Pancreas (tissue), 10 donors: ENCODE results near the gene SMOC2. TPM values are rescaled to one million over a fixed set of nuclear protein-coding genes. Genes with fewer than 3 reads are reported as not detected.

ENCODE experiments used
- ATAC-seq, 4 donors: fragments of 200-7000 bp; cut with Tn5 transposase; one replicate each; pipeline versions ENCODE4 v1.8.0 to v1.9.1; 2020; ENCODE audit warnings: mild to moderate bottlenecking in 4 of 4, moderate library complexity in 4 of 4
- DNase-seq, 6 donors: peaks; one replicate each; pipeline ENCODE4 v3.0.0-alpha.2; 2020
- FAIRE-seq: peaks from 2 replicates; lab custom pipeline; 2012; peaks lifted over from hg19 to GRCh38; lab: Jason Lieb, UNC
- H3K27ac ChIP-seq, 4 donors: fragments of 200-600 bp; sonication (generic); 1 replicate in 3 of 4; 2 replicates in 1 of 4; pipeline versions ENCODE4 v1.5.0 to v1.8.0; 2020
- H3K27me3 ChIP-seq, 4 donors: fragments of 200-600 bp; one replicate each; pipeline ENCODE4 v1.8.0; 2021
- H3K36me3 ChIP-seq, 3 donors: fragments of 200-600 bp; sonication (generic) in 1 of 3; one replicate each; pipeline versions ENCODE4 v1.5.0 to v1.8.0; 2020 to 2021
- H3K4me1 ChIP-seq, 3 donors: fragments of 200-600 bp; one replicate each; pipeline ENCODE4 v1.8.0; 2021
- H3K4me3 ChIP-seq, 4 donors: fragments of 200-600 bp; sonication (generic) in 2 of 4; one replicate each; pipeline versions ENCODE4 v1.5.0 to v1.8.0; 2020 to 2021
- H3K9me3 ChIP-seq, 4 donors: fragments of 200-600 bp; one replicate each; pipeline ENCODE4 v1.8.0; 2021
- CTCF ChIP-seq, 4 donors: fragments of 200-600 bp; sonication (generic) in 3 of 4; IDR thresholded peaks; one replicate each; pipeline versions ENCODE4 v1.5.0 to v1.8.0; 2021; ENCODE audit warnings: antibody characterized with exemption in 4 of 4
- WGBS, 2 donors: extraction: QIAGEN DNeasy Blood & Tissue Kit; methylation state at CpG; one replicate each; pipeline ENCODE4 v1.1.7; 2013; 5-methylcytosine and 5-hydroxymethylcytosine counted together
- intact Hi-C, 3 donors: fragments of 100-400 bp; cut with DNase I; formaldehyde crosslinking; loops; one replicate each; pipeline versions ENCODE4 v1.11.1 to v1.14.2; 2022
- polyA plus RNA-seq, 2 donors: library from polyadenylated mRNA; stranded (reverse); fragments of 200-250 nt; gene quantifications; one replicate each; pipeline ENCODE4 v1.2.3, GENCODE V29; 2013
- total RNA-seq, 6 donors: library from RNA; stranded (reverse); fragmentation: NEBNext Ultra II Directional in 4 of 6; extraction: Animal tissue kit (Norgen Biotek cat#: 25700) in 4 of 6; gene quantifications; one replicate each; pipeline versions ENCODE4 v1.2.1 to v1.2.4, GENCODE V29; 2021 to 2023
- donor health status: healthy with polysubstance abuse.
- donor health status: DM: no; HTN: no; CAD: no; lungs with moderate emphysema.
- donor health status: DM: no; HTN: no; CAD: no.
- donor health status: control.
- donor health status: control.
- donor health status: Bipolar disorder and iron deficiency.
- donor health status: DM: yes; HTN: yes; CAD: no.
- donor health status: DM: no; HTN: no; CAD: no.
- donor health status: DM: no; HTN: no; CAD: no.
- donor health status: DM: yes; HTN: yes; CAD: no.

Gene SMOC2
- total and polyA plus RNA-seq, 8 donors = 2.5 to 18.4 (median 6.5) TPM

GRCh38 chr6:168637834-168638233 lies 196.8 kb downstream of the SMOC2 start:
- no peak for DNase-seq
- Histone ChIP-seq H3K9me3 (no peaks in the 10 kb centered on the region), H3K27ac (no peak overlapping the region), H3K4me1 (no peaks in the 10 kb centered on the region), H3K27me3 (no peaks in the 10 kb centered on the region), H3K4me3 (no peak overlapping the region), H3K36me3 (no peaks in the 10 kb centered on the region)
- no peak for ATAC-seq
- intact Hi-C loops = no loop called here
- 80 to 83% methylated on average over 10 of the region's 10 CpGs for WGBS, 2 donors
- no peak for FAIRE-seq
- TF ChIP-seq CTCF (IDR thresholded peaks at IDR 0.05) = no peak

GRCh38 chr6:168638468-168639271 lies 197.7 kb downstream of the SMOC2 start:
- ATAC-seq = no peak
- WGBS, 2 donors = 57 to 62% methylated on average over 22 of the region's 22 CpGs
- DNase-seq = no peak

DNA sequence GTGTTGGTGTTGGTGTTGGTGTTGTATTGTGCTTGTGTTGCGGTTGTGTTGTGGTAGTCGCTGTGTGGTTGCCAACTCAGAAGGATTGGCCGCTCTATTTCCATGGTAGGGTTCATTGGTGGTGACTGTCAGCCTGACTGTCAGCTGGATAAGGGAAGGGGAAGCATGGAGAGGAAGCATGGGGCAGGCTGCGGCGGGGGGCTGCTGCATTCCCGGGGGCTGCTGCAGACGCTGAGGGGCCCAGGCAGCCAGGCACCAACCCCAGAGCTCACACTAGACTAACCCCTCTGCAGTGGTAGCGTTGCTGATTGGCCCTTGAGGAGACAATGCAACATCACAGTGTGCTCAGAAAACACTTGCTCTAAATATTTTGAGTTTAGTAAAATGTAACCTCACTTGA lies 199.2 kb downstream of the SMOC2 start:
- no peaks in the 10 kb centered on the region for H3K27me3 ChIP-seq
- TF ChIP-seq CTCF (IDR thresholded peaks at IDR 0.05) = no peak
- 90% methylated on average over 8 of the region's 8 CpGs for WGBS, 2 donors
- no peak for FAIRE-seq
- intact Hi-C loops = no loop called here
- no peak for DNase-seq
- ATAC-seq = no peak
- no peak overlapping the region for H3K4me3 ChIP-seq
- no peaks in the 10 kb centered on the region for H3K36me3 ChIP-seq
- no peaks in the 10 kb centered on the region for H3K9me3 ChIP-seq
- H3K4me1 ChIP-seq = no peaks in the 10 kb centered on the region
- no peak overlapping the region for H3K27ac ChIP-seq

More at GRCh38 chr6:168638468-168639271, 197.7 kb downstream of the SMOC2 start:
- Histone ChIP-seq H3K4me1 (no peaks in the 10 kb centered on the region), H3K9me3 (no peaks in the 10 kb centered on the region), H3K27ac (no peak overlapping the region), H3K4me3 (no peak overlapping the region), H3K36me3 (no peaks in the 10 kb centered on the region), H3K27me3 (no peaks in the 10 kb centered on the region)
- no peak for TF ChIP-seq CTCF (IDR thresholded peaks at IDR 0.05)
- FAIRE-seq = no peak
- intact Hi-C loops = no loop called here

GRCh38 chr6:168640768-168641167 lies 199.8 kb downstream of the SMOC2 start:
- no peak for DNase-seq
- H3K36me3 ChIP-seq = no peaks in the 10 kb centered on the region
- no peak for FAIRE-seq
- no peak overlapping the region for H3K4me3 ChIP-seq
- no peak for TF ChIP-seq CTCF (IDR thresholded peaks at IDR 0.05)
- no peaks in the 10 kb centered on the region for H3K4me1 ChIP-seq
- intact Hi-C loops = no loop called here
- no peak overlapping the region for H3K27ac ChIP-seq
- H3K27me3 ChIP-seq = no peaks in the 10 kb centered on the region
- ATAC-seq = no peak
- no peaks in the 10 kb centered on the region for H3K9me3 ChIP-seq
- 45 to 49% methylated on average over 5 of the region's 5 CpGs for WGBS, 2 donors

DNA sequence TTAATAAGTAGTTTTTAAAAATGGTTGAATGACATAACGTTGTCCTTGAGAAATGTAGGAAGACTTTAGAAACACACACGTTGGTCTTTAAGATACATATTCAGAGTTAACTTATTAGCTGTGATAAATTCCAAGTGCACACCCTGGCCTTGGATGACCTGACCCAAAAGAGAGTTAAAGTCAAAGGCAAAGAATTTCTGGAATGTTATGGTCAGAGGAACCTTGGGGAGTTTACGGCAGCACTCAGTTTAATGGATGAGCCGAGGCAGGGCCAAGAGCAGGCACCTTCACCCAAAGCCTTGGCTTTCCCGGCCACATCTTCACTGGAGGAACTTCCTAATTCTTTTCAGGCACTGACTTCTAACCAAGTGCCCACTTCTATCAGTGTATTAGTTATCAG lies 200.5 kb downstream of the SMOC2 start:
- Histone ChIP-seq H3K36me3 (no peaks in the 10 kb centered on the region), H3K4me1 (no peaks in the 10 kb centered on the region), H3K9me3 (no peaks in the 10 kb centered on the region), H3K27ac (no peak overlapping the region), H3K27me3 (no peaks in the 10 kb centered on the region), H3K4me3 (no peak overlapping the region)
- FAIRE-seq (no peak), DNase-seq (no peak), ATAC-seq (peak in 1 of 4 donors; percentile 44)
- TF ChIP-seq CTCF (IDR thresholded peaks at IDR 0.05) = no peak
- intact Hi-C loops = no loop called here
- 58 to 63% methylated on average over 5 of the region's 5 CpGs for WGBS, 2 donors
